Cortex of kidney (tissue), 1 donor: Measurements from ENCODE around the gene ABCA1.
"Not testable (repeated sequence)": the region's sequence is repeated elsewhere in the genome, so short reads cannot be mapped to it uniquely, and the experiment has no call there.

Experiments used
- DNase-seq: peaks from one replicate; lab custom pipeline; 2025; lab: John Stamatoyannopoulos, UW

The ABCA1 gene

DNA sequence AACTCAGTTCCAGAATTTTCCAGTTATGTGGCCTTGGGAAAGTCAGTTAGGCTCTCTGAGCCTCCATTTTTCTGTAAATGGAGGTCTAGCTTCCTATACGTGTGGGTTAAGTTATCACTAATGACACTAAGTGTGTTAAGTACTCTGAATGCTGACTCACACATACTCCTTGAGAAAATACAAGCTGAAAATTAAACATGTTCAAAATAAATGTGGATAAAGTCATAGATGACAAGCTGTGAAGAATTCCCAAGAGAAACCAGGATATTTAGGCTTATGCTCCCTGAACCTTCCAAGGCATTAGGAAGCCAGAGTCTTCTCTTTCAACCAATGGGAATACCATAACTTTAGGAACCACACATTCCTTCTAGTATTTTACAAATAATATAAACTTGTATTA, 58.1 kb downstream of the ABCA1 start:
- no peak for DNase-seq

DNA sequence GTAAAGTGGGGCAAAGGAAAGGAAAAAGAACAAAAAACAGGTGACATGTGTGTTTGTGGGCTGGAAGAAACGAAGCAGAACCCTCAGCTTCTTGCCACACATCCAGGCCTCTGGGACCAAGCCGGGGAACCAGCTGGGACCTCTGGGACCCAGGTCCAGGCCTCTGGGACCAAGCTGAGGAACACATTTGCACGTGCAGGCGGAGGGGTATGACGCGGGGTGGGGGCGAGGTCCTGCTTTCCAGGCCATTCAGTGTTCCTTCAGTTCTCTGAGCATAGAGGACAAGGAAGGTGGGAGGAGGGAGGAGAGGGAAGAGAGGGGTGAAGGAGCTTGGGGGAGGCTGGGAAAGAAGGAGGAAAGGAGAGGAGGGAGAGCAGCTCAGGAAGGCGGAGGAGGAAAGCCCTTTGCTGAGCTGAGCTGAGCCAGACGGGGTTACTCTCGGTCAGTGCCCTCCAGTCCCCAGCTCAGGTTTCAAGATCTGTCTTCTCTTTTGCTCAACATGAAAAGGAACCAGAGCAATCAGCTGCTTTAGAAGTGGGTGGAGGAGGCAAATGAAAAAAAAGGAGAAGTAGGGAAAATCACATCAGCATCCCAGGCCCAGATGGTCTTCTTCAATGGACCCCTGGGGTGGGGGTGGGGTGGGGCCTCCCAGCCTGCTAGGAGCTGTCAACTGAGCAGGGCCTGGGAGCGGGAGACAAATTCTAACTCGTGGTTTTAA, 59.1 kb downstream of the ABCA1 start:
- DNase-seq, result no peak

DNA sequence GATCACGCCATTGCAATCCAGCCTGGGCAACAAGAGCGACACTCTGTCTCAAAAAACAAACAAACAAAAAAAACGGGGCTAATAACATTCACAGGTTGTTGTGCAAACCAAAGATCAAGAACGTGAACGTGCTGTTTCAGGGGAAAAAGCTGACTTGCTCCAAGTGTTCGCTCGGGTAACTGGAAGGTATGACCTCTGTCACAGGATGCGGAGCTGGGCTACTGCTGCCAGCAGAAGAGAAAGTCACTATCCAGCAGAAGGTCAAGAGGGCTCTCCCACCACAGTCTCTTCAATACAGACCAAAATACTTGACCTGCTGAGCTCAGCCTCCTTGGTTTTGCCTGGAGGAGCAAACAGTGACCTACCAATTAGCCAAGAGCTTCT, 59.7 kb downstream of the ABCA1 start:
- no peak for DNase-seq

DNA sequence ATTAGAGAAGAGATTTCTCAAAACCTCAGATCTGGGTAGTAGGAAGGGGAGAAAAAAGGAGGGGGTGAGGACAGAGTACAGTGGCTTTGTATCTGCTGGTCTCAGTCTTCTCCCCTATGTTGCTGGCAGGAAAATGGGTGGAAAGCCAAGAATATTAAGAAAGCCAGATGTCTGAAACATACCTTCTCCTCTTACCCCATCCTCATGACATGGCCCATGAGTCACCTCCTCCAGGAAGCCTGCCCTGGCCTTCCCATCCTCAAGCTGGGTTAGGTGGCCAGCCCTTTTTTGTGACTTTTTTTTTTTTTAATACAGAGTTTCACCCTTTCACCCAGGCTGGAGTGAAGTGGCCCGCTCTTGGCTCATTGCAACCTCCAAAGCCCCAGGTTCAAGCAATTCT, 61.8 kb downstream of the ABCA1 start:
- DNase-seq, result no peak

- no peak for DNase-seq
Observed at GRCh38 chr9:104864675-104865104, 63.3 kb downstream of the ABCA1 start.

GRCh38 chr9:104863180-104863883, 64.6 kb downstream of the ABCA1 start:
- no peak for DNase-seq

GRCh38 chr9:104861397-104861796, 66.6 kb downstream of the ABCA1 start:
- DNase-seq, result no peak

DNA sequence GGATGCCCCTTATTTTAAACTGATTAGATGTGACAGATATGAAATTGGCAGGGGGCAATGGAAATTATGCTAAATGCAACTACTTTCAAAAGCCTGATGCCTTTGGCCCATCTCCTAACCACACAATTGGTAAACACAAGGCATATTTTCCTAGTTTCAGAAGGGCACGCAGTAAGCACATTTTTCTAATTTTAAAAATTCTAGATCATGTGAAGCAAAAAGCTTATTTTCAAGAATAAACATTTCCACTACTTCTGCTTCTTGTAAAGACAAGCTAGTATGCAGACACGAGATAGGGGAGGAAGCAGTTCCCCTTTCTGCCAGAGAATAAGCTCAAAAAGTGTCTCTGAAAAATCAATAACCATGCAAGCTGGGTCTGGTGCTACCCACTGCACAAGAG, 67.7 kb downstream of the ABCA1 start:
- no peak for DNase-seq

GRCh38 chr9:104858846-104859245, 69.1 kb downstream of the ABCA1 start:
- DNase-seq, result no peak

DNA sequence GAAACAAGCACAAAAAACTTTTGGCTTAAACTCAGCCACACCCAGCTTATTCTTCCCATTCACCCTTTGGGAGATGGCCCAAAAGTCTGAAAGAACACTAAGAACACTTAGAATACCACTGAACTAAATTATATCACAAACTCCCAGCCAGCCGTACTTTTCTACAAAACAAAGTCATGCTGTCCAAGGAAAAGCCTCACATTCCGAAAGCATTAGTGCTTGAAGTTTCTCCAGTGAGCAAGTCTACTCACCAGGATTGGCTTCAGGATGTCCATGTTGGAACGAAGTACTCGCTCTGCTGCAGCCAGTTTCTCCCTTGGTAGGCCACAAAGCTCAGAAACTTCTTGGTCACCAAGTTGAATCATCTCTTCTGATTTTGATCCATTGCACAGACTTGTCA, 69.7 kb downstream of the ABCA1 start:
- no peak for DNase-seq

- DNase-seq, result no peak
Observed at GRCh38 chr9:104856413-104856941, 71.5 kb downstream of the ABCA1 start.

- DNase-seq, result no peak
Observed at GRCh38 chr9:104855807-104856206, 72.1 kb downstream of the ABCA1 start.

GRCh38 chr9:104855258-104855657, 72.7 kb downstream of the ABCA1 start:
- not testable (repeated sequence) for DNase-seq

- DNase-seq, result no peak
Observed at GRCh38 chr9:104854613-104855012, 73.3 kb downstream of the ABCA1 start.

DNA sequence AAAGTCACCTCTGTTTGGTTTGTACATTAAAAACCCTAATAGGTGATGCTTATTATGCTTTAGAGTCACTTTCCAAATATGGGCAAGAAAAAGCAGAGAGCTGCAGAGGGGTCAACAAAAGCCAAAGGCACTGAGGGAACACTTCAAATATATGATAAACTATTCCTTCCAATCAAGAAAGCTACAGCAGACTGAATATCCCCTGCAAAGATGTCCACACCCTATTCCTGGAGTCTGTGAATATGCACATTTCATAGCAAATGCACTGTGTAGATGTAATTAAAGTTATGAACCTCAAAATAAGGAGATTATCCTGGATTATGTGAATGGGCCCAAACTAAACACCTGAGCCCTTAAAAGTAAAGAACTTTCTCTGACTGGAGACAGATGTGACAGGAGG, 74.3 kb downstream of the ABCA1 start:
- DNase-seq, result no peak

- DNase-seq, result no peak
Observed at GRCh38 chr9:104853159-104853558, 74.8 kb downstream of the ABCA1 start.

DNA sequence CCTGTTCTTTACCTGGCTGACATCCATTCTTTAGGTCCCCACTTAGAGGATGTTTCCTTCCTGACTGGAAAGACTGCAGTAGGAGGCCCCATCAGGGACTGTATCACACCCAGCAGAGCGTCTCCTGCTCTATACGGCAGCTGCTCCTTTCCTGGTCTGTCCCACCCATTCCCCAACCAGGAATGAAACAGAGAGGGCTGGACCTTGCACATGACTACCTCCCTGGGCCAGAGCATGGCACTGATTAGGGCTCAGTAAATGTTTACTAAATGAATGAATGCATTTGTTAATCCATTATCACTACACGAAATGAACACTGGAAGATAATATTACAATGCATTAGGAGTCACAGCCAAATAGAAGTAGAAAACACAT, 76.4 kb downstream of the ABCA1 start:
- no peak for DNase-seq

- DNase-seq, result no peak
Observed at GRCh38 chr9:104850786-104851545, 77.0 kb downstream of the ABCA1 start.

DNA sequence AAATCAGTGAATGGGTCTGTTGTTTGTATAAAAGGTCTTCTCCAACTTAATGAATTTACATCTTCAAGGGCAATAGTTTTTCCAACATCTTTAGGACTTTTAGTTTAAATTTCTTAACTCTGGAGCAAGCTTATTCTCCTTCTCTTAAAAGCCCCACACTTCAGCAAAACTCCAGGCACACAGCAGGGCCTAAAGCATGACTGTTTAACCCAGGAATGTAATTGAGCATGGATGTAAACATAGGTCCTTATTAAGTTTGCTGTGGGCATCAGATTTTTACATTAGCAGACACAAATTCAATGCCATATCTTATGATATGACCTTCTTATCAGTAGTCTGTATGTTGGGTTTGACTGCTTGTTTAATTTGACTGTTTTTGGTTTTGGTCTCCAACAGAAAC, 78.9 kb downstream of the ABCA1 start:
- DNase-seq, result no peak

DNA sequence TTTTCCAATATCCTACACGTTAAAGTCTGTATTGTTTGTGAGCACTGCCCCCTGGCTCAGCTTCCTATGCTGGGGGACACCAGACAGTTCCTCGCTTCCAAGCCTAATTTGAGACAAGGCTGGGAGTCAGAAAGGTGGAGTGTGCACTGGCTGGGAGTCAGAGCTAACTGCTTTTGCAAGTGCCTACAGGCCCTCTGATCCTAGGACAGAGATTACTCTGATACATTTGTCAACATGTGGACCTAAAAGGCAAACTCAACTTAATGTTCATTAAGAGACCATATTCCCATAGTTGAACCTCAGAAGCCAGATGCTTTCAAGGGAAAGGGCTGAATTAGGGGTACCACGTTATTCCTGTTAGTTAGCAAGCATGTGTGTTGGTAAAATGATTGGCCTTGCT, 83.2 kb downstream of the ABCA1 start:
- no peak for DNase-seq

DNA sequence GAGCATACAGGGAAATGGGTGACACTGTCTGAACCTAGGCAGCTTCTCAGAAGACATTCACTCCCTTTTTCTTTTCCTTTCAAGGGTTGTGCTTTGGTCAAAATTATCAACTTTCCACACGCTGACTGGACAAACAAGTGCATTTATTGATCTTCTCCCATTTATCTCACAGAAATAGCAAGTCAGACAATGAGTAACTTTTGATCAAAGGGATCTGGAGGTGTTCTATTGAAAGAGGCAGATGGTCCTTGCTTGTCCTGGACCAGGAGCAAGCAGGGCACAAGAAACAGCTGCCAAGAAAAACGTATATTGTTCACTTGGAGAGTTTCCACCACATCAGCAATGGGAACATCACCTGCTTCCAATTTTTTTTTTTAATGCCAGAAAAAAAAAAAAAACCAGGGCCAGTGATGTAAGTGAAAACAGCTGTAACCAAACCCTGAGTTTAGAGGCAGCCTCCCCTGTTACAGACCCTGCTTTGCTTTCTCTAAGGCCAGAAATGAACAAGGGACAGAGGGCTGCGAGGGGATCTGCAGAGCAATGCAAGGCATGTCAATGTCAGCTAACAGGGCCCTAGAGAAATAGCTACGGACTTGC, 84.2 kb downstream of the ABCA1 start:
- DNase-seq, result no peak

DNA sequence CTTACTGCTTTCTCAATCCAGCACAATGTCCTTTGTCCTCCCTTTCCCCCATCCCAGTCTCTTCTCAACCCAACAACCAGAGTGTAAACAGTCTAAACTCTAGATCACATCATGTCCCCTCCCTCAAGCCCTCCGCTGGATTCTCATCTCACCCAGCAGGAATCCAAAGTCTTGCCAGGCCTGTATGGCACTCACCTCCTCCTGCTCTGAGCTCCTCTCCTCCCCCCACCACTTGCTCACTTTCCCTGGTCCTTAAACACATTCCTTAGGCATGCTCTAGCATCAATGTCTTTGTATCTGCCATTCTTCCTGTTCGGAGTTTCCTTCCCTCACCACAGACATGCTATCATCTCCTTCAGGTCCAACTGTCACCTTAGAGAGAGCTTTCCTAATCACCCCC, 85.3 kb downstream of the ABCA1 start:
- no peak for DNase-seq
